IPS-15b (cell line): ENCODE data around the gene PARD6B.
A peak's percentile ranks its signal among the peaks of the same experiment; 100 is the strongest.
"Not testable (repeated sequence)": the region's sequence is repeated elsewhere in the genome, so short reads cannot be mapped to it uniquely, and the experiment has no call there.

Experiments
- H3K27me3 ChIP-seq: one replicate; pipeline ENCODE4 v1.6.1; 2013; ENCODE audit warnings: low read length; ENCODE audit not compliant: control insufficient read depth, insufficient read depth
- H3K36me3 ChIP-seq: one replicate; pipeline ENCODE4 v1.6.1; 2013; ENCODE audit warnings: low read length; ENCODE audit not compliant: control insufficient read depth, insufficient read depth
- H3K4me1 ChIP-seq: one replicate; pipeline ENCODE4 v1.6.1; 2013; ENCODE audit warnings: mild to moderate bottlenecking, low read length; ENCODE audit not compliant: control insufficient read depth, insufficient read depth
- H3K4me3 ChIP-seq: one replicate; pipeline ENCODE4 v1.5.1; 2013; ENCODE audit warnings: low read depth, low read length
- H3K9ac ChIP-seq: one replicate; pipeline ENCODE4 v1.6.1; 2013; ENCODE audit warnings: low read depth, mild to moderate bottlenecking, low read length
- H3K9me3 ChIP-seq: one replicate; pipeline ENCODE4 v1.6.1; 2013; ENCODE audit warnings: mild to moderate bottlenecking, low read length; ENCODE audit not compliant: control insufficient read depth, insufficient read depth

PARD6B gene

GRCh38 chr20:50792708-50793574 is 61.6 kb downstream of the PARD6B start:
- Histone ChIP-seq H3K36me3 (no peaks in the 10 kb centered on the region), H3K9me3 (no peaks in the 10 kb centered on the region), H3K27me3 (peaks cover 4% of the 10 kb centered on the region), H3K4me1 (peaks cover 8% of the 10 kb centered on the region), H3K9ac (no peak overlapping the region), H3K4me3 (no peak overlapping the region)

GRCh38 chr20:50793575-50794016 is 62.2 kb downstream of the PARD6B start:
- H3K9me3 ChIP-seq, H3K9ac ChIP-seq, H3K36me3 ChIP-seq, H3K4me3 ChIP-seq, H3K4me1 ChIP-seq, H3K27me3 ChIP-seq: not testable (repeated sequence)

- Histone ChIP-seq H3K4me1 (peaks cover 8% of the 10 kb centered on the region), H3K4me3 (peak overlapping the region; percentile 39), H3K36me3 (no peaks in the 10 kb centered on the region), H3K27me3 (peaks cover 4% of the 10 kb centered on the region), H3K9ac (no peak overlapping the region), H3K9me3 (no peaks in the 10 kb centered on the region)
Measured at GRCh38 chr20:50794181-50794845, 62.9 kb downstream of the PARD6B start.

- Histone ChIP-seq H3K36me3 (no peaks in the 10 kb centered on the region), H3K9ac (peak within 1 kb of the TSS; percentile 14), H3K4me3 (peak within 1 kb of the TSS; percentile 80)
Measured at GRCh38 chr20:50794846-50795634, 63.7 kb downstream of the PARD6B start, which contains the start of gene BCAS4. Gene BCAS4 (plus strand): TSS chr20:50795061. CDS start chr20:50795084, 23 bp downstream.

GRCh38 chr20:50797142-50797541 is 65.8 kb downstream of the PARD6B start:
- Histone ChIP-seq H3K4me1 (no peaks in the 10 kb centered on the region), H3K27me3 (peaks cover 4% of the 10 kb centered on the region), H3K9me3 (no peaks in the 10 kb centered on the region), H3K9ac (no peak overlapping the region), H3K4me3 (no peak overlapping the region), H3K36me3 (no peaks in the 10 kb centered on the region)

More at GRCh38 chr20:50794846-50795634, 63.7 kb downstream of the PARD6B start, which contains the start of gene BCAS4:
- peaks cover 4% of the 10 kb centered on the region for H3K27me3 ChIP-seq
- H3K4me1 ChIP-seq: peaks cover 7% of the 10 kb centered on the region
- H3K9me3 ChIP-seq: no peaks in the 10 kb centered on the region

GRCh38 chr20:50798650-50799049 is 67.3 kb downstream of the PARD6B start:
- H3K9ac ChIP-seq: no peak overlapping the region
- H3K27me3 ChIP-seq: peaks cover 4% of the 10 kb centered on the region
- H3K4me3 ChIP-seq: no peak overlapping the region
- no peaks in the 10 kb centered on the region for H3K4me1 ChIP-seq
- no peaks in the 10 kb centered on the region for H3K9me3 ChIP-seq
- no peaks in the 10 kb centered on the region for H3K36me3 ChIP-seq

GRCh38 chr20:50799176-50799889 is 68.0 kb downstream of the PARD6B start:
- peaks cover under 1% of the 10 kb centered on the region for H3K4me1 ChIP-seq
- no peaks in the 10 kb centered on the region for H3K9me3 ChIP-seq
- H3K27me3 ChIP-seq: peaks cover 4% of the 10 kb centered on the region
- H3K9ac ChIP-seq: no peak overlapping the region
- H3K4me3 ChIP-seq: no peak overlapping the region
- no peaks in the 10 kb centered on the region for H3K36me3 ChIP-seq

- peaks cover 4% of the 10 kb centered on the region for H3K4me1 ChIP-seq
- H3K9ac ChIP-seq: no peak overlapping the region
- H3K36me3 ChIP-seq: no peaks in the 10 kb centered on the region
- no peaks in the 10 kb centered on the region for H3K9me3 ChIP-seq
- peaks cover 4% of the 10 kb centered on the region for H3K27me3 ChIP-seq
- no peak overlapping the region for H3K4me3 ChIP-seq
Measured at GRCh38 chr20:50799890-50800550, 68.6 kb downstream of the PARD6B start.

GRCh38 chr20:50800986-50801746 is 69.8 kb downstream of the PARD6B start:
- H3K4me3 ChIP-seq: not testable (repeated sequence)

GRCh38 chr20:50801747-50802125 is 70.4 kb downstream of the PARD6B start:
- Histone ChIP-seq H3K4me1 (peaks cover 4% of the 10 kb centered on the region), H3K27me3 (no peaks in the 10 kb centered on the region), H3K9me3 (no peaks in the 10 kb centered on the region), H3K36me3 (no peaks in the 10 kb centered on the region), H3K4me3 (no peak overlapping the region), H3K9ac (no peak overlapping the region)

More at GRCh38 chr20:50800986-50801746, 69.8 kb downstream of the PARD6B start:
- H3K27me3 ChIP-seq, H3K36me3 ChIP-seq, H3K4me1 ChIP-seq, H3K9me3 ChIP-seq, H3K9ac ChIP-seq: not testable (repeated sequence)
